Stimulated activated CD4-positive, alpha-beta T cell treated with anti-CD3 and anti-CD28 coated beads, Interleukin-1b, Interleukin-23, amount 100 ng/mL, for 24 hours (primary cell): Measurements from ENCODE around the gene HOXA11.

ENCODE experiments used
- DNase-seq, 4 experiments: peaks; one replicate each; pipeline ENCODE4 v3.0.0-alpha.2; 2020; ENCODE audit warnings: low read depth in 4 of 4, low spot score in 1 of 4

HOXA11 gene

DNA sequence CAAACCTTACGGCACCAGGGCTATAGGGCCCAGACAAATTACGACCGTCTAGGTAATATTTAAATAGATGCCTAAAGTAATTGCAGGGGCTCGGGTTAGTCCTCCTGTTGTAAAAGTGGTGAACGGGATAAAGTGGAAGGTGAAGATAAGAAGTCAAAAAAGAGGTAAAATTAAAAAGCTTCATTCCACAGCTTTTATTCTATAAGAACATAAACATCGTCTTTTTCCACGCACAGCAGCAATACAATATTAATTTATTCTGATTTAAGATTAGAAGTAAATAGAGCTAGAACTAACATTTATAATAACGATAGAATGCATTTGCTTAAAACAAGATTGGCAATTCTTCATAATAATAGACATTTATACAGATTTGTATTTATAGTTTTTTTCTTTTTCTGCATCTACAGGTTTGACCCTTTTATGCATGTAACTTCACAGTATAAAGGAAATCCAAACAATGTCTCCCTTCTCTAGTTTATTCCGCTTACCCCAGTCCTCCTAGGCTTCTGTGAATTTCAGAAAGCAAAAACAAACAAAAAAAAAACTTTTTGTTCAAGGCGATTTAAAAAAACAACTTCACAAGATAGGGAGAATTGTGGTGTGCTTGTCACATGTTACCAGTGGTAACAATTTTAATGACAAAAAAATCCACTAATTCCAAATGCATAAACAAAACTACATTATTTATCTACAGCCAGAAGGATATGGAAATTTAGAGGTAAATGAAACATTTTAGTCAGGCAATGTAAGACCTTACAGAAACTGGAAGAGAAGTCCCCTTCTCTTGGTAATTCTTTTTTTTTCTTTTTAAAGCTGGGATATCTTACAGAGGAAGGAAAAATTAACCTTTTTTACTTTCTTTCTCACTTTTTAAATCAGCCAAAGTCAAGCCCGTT, 14.4 kb downstream of the HOXA11 start:
- DNase-seq: no peak

DNA sequence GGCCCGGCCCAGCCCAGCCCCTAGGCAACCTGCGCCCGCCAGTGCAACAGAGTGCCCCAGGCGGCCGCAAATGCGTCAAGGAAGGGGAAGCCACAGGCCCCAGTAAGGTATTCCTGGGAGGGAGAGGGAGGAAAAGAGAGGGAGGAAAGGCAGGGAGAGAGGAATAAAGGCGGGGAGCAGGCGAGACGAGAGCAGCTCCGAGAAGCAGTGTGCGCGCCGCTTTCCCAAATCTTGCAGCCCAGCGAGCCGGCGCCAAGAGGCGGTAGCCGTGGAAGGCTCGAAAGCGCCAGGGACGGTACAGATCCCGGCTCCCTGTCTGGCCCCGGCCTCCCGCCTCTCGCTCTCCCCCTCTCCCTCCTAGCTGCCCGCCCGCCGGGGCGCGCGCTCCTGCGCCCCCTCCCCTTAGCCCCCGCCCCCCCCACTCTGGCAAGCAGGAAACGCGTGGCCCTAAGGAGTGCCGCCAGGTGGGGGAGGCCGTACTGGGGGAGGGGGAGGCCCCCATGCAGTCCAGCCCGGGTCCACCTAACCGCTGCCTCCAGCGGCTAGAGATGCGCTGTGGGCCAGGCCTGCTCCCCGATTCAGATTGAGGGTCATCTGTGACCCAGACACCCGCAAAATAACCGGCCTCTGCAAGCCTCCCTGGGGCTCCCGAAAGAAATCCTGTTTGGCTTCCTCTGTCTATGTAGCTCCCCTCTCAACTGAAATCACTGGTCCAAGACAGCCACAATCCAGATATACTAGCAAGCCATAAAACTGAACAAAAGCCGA, 15.2 kb downstream of the HOXA11 start:
- DNase-seq: no peak

DNA sequence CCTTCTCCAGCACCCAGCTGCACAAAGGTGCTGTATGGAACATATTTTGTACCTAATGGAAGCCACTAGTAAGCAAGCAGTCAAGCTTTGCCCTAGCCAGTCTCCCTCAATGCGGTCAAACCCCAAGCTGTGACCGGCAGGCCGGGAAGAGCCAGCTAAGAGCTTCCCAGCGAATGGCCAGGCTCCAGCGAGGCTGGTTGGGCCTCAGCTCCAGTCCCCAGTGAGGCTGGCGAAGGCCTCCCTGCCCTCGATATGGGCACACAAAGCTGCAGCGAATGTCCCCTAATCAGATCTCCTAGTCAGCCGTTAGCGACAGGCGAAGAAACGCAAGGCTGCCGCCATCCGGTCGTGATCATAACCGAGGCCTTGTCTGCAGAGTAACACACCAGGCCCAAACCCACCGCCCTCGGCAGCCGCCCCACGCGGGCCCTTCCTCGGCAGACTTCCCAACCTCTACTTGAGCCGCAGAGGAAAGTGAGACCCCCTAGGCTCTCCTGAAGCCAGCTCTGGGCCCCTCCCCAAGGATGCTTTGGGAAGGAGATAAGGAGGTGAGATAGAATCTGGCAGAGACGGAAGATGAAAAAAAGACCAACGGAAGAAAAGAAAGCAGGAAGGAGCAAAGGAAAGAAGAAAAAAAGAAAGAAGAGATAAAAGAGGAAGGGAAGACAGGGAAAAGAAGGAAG, 16.6 kb downstream of the HOXA11 start:
- DNase-seq: no peak

DNA sequence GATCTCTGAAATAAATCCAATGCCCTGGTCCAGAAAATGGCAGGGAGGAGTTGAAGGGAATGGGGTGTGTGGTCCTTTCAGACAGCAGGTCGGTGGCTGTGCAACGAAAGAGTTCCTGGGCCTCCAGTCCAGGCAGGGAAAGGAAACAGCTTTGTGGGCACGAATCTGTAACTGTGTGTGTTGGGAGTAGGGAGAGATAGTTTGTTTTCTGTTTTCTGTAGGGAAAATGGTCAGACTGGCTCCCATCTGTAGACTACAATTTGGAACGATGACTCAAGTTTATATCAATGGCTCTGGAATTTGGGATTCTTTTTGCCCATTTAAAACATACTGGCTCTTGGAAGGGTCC, 17.1 kb downstream of the HOXA11 start:
- no peak for DNase-seq

DNA sequence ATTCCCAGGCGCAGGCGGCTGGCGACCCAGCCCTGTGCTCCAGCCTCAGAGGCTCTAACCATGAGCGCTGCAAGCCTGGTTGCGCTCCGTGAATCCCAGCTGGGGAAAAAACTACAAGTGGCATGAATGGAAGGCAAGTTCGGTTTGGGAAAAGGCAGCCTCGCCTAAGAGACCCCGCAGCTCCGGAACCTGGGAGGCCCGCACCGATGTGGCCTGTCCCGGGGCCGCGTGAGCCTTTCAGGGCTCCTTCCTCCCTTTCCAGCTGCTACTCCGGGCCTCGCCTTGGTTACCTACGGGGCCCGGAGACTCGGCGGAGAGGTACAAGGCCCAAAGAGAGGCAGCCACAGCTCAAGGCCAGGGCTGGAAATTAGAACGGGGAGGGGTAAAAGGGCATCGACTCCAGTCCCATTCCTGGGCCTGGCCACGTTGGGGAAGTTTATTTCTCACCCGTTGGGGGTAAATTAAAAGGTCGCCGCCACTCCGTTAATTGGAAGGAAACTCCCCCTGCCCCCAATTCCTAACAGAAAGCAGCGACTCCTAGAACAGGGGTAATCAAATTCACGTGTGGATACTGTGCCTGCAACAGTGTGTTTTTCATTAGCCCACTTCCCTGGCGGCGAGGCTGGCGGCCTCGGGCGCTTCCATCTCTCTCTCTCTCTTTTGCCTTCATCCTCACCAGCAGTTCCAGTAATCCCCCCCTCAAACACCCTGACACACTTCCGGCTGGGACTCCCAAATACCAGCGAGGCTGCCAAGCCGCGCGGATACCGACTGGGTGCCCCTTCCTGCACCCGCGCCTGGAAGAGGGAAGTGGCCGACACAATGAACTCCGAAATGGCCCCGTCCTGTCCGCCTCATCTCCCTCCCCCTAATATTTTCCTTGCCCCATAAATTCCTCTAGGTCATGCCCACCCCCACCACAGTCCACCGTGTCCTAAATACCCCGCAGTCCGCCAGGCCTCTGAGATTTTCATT, 18.2 kb downstream of the HOXA11 start:
- DNase-seq: no peak

DNA sequence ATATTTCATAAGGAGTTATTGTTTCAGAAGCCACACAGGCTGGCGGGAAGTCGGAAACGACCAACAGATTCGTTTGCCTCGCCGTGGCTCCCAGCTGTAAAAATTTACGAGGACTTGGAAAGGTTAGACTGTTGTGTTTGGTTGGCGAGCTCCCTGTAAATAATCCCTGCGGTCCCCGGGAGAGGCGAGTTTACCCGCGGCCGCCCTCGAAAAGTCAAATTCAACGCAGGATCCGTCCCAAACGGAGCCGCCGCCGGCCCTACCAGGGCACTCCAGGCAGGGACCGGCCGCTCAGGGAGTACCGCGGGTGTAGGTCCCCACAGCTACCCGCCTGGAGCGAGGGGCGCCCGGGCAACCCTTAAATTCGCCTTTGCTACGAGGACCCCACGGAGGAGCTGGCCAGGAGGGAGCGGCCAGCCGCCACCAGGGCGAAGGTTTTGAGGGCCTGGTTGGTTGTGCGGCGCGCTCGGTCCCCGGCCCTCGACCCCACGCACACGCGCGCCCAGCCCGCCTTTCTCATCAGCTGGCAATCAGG, 19.0 kb downstream of the HOXA11 start:
- no peak for DNase-seq

DNA sequence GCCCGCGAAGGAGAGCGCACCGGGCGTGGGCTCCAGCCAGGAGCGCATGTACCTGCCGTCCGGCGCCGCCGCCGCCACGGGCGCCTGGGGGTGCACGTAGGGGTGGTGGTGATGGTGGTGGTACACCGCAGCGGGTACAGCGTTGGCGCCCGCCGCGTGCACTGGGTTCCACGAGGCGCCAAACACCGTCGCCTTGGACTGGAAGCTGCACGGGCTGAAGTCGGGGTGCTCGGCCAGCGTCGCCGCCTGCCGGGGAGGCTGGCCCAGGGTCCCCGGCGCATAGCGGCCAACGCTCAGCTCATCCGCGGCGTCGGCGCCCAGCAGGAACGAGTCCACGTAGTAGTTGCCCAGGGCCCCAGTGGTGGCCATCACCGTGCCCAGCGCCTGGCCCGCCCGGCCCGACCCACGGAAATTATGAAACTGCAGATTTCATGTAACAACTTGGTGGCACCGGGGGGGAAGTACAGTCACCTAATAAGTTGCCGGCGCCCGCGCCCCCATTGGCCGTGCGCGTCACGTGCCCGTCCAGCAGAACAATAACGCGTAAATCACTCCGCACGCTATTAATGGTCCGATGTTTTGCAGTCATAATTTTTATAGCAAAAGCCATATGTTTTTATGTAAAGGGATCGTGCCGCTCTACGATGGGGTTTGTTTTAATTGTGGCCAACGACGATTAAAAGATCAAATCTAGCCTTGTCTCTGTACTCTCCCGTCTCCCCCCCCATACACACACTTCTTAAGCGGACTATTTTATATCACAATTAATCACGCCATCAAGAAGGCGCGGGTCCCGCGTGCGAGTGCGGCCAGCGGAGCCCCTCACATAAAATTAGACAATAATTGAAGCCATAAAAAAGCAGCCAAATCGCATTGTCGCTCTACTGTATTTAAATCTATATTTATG, 19.7 kb downstream of the HOXA11 start, which contains the start of gene HOXA9:
TSS of gene HOXA9 (minus strand) at position 449 of the 907 bp plus-strand sequence. CDS start at position 369, 80 bp downstream.
- no peak for DNase-seq

DNA sequence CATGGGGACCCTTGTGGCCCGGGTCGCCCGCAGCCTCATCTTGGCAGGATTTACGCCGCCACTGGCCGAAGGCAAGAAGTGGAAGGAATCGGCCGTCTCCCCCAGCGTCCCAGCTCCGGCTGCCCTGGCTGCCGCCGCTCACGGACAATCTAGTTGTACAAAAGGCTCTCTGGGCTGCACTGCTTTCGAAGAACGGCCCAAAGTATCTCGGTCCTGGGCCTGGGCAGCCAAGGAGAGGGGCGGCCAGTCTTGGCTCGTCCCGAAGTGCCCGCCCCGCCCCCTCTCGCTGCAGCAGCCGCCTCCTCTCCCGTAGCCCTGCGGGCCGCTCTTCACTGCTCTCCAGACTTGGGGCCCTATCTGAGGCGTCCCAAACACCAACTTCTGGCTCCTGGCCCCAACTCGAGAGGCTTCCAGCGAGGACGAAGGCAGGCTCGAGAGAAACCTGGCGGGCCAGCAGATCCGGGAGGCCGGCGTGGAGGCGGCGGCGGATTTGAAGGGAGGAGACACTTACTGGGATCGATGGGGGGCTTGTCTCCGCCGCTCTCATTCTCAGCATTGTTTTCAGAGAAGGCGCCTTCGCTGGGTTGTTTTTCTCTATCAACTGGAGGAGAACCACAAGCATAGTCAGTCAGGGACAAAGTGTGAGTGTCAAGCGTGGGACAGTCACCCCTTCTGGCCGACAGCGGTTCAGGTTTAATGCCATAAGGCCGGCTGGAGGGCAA, 20.5 kb downstream of the HOXA11 start:
- no peak for DNase-seq

DNA sequence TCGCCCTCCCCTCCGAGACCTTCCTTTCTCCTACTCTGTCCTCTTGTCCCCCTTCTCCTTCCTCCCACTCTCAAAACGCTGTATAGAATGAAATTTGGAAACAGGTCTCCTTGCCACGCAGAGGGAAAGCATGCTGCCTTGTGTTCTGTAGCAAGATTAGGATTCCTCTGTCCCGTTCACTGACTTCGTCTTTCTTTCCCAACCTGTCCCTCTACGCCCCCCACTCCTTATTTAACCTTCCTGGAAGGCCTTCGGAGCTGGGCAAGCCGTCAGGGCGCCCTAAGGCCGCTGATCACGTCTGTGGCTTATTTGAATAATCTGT, 21.0 kb downstream of the HOXA11 start:
- DNase-seq: no peak

DNA sequence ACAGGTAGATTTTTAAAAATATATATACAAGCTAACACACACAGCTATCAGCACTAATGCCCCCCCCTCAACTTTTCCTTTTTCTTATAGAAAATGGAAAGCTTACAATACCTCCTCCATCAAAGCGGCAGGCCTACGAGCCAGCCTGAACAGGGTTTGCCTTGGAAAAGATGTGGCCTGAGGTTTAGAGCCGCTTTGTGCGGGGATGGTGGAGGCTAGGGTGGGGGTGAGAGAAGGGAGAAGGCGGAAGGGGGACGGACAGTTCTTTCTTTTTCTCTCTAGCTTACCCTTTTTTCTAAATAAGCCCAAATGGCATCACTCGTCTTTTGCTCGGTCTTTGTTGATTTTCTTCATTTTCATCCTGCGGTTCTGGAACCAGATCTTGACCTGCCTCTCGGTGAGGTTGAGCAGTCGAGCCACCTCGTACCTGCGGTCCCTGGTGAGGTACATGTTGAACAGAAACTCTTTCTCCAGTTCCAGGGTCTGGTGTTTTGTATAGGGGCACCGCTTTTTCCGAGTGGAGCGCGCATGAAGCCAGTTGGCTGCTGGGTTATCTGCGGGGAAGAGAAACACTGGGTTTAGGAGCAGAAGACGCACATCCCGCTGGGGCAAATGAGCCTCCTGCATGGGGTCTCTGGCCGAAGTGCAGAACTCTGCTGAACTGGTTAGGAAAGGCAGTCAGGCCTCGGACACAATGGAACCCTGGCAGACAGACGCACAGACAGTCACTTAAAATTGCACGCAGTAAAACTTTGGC, 21.6 kb downstream of the HOXA11 start:
- DNase-seq: no peak

DNA sequence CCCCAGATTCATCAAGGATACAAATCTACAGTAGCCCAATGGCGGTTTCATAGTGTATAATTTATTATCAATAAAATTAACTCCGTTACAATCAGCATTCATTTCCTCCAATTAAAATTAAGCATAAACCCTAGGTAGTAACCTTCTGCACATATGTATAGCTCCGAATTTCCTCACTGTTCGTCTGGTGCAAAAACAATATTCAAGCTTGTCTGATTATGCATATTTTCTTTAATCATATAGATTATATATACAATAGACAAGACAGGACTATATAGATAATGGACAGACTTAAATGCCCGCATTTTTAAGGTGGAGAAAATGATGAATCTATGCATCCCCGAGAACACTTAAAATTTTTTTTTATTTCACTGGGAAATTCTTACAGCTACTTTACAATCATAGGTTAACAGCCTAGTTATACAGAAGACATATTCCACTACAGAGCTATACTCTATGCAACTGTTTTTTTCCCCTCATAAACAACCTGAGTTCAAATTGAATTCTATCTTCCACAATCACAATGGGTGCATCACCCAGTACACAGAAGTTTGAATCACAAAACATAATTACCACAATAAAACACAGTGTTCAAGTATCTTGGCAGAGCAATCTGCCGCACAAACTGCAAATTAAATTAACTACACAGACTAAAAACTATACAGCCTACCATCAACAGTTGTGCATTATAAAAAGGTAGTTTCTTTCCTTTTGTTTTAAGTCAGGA, 22.3 kb downstream of the HOXA11 start:
- no peak for DNase-seq

DNA sequence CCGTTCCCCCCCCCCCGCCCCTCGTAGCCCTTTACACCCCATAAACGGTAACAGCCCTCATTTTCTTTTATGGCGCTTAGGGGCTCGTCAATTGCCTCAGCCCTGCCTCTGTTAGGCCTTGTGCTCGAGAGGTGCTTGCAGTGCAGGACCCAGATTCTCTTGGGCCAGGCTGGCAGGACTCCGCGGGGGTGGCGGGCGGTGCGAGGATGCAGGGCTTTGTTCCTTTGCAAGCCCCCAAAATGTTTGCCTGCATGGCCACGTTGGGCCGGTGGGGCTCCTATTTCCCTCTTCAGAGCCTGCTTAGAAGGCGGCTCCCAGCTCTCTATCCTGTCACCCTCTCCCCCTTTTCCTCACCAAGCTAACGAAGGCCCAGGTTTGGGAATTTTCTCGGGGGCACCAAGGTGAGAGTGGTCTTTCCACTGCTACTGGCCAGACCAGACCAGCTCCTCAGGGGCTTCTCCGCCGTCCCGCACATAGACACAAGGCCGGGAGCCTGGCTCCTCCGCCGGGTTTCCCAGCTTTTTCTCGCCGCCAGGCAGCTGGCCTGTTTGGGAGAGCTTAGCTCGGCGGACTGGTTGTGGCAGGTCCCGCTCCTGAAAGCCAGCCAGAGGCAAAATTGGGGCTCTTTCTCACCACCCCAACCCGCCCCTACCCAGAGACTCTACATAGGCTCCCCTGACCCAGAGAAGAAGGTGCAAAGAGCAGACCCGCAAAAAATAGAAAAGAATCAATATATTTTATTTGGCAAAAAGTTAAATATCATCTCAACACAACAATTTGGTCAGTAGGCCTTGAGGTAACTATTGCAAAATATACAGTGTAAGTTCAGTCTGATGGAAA, 23.1 kb downstream of the HOXA11 start:
- DNase-seq: no peak

DNA sequence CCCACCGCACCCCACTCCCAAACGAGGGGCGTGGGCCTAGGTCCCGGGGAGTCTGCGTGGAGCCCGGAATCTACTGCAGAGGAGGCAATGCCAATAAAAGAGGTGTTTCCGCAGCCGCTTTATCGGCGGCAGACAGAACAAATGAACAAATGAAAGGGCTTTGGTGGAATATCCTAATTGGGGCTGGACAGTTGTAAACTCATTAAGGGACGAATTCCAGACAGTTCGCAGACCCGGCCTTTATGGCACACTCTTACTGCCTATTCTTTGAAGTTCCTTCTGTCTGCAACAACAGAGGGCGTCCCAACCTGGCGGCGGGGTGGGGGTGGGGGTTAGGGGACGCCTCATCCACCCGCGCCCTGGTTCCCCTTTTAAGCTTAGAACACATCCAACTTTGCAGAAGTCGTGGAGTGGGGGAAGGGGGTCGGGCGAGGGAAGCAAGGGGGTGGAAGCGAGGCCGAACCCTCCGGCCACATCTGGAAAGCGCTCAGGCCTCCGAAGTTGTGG, 23.8 kb downstream of the HOXA11 start:
- DNase-seq: no peak

DNA sequence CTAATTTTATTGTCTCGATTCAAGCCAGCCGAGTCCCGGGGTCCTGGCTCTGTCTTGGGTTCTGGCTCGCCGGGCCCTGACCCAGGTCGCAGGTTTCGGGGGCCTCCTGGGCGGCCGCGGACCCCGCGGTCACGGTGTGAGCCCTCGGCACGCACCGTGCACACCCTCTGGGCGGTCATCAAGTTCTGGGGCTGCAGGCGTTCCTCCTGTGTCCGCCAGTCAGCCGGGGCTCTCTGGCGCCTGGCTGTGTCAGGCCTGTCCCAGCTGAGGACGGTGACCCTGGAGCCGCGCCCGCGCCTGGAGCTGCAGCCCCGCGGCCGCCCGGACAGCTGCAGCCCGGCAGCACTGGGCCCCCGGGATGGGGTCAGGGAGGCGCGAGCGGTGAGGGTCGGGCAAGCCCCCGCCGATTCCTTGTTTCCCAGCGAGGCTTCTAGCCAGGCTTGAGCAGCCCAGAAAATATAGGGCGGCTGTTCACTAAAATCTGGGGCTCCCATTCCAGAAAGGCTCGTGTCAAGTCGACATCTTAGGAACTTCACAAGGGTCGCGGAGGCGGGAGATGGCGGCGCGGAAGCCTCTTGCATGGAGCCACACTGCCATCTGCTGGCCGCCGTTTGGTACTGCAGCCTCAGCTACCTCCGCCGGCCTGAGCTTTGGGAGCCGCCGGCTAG, 24.4 kb downstream of the HOXA11 start:
- peak; percentile 71 to 88 (median 78) for DNase-seq

DNA sequence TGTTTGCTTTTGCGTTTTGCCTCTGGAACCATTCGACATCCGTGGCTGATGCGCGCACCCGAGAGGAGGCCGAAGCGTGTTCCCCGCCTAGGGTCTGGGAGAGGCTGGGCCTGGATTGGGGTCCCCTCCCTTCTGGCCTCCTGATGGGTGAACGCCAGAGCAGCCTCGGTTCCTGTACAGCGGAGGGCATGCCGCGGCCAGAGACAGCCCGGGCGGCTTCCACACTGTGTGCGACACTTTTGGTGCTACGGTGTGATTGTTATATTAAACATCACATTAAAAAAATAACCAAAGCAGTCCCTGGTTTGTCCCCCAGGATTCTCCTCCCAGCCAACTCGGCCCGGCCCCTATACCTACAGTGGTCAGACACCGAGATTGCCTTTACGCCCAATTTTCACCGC, 24.9 kb downstream of the HOXA11 start:
- DNase-seq: no peak
